HepG2 (cell line): Measurements from ENCODE around the gene CMA1. TPM values are rescaled to one million over a fixed set of nuclear protein-coding genes. Genes with fewer than 3 reads are reported as not detected.
A peak's percentile ranks its signal among the peaks of the same experiment; 100 is the strongest.

Source experiments
- FOSL1 ChIP-seq: sonication (generic); formaldehyde crosslinking; IDR thresholded peaks from 2 replicates; pipeline ENCODE4 v1.9.0; 2021; ENCODE audit warnings: missing genetic modification reagents, borderline replicate concordance
- HES4 ChIP-seq: sonication (generic); formaldehyde crosslinking; IDR thresholded peaks from 2 replicates; pipeline ENCODE4 v1.9.0; 2021; ENCODE audit warnings: mild to moderate bottlenecking, missing genetic modification reagents, borderline replicate concordance
- KAT7 ChIP-seq: IDR thresholded peaks from 2 replicates; pipeline ENCODE4 v1.6.1; 2018; ENCODE audit warnings: borderline replicate concordance, missing compliant biosample characterization
- PRMT3 ChIP-seq: sonication (generic); formaldehyde crosslinking; IDR thresholded peaks from 2 replicates; pipeline ENCODE4 v1.8.1; 2022; ENCODE audit warnings: low read depth, mild to moderate bottlenecking, moderate library complexity, missing genetic modification reagents, borderline replicate concordance
- SETDB1 ChIP-seq: sonication (generic); formaldehyde crosslinking; IDR thresholded peaks from 2 replicates; pipeline ENCODE4 v1.5.1; 2020; ENCODE audit warnings: missing genetic modification reagents, mild to moderate bottlenecking, borderline replicate concordance
- ZSCAN12 ChIP-seq: sonication (generic); formaldehyde crosslinking; IDR thresholded peaks from 2 replicates; pipeline ENCODE4 v1.9.0; 2021; ENCODE audit warnings: mild to moderate bottlenecking, missing genetic modification reagents
- polyA plus RNA-seq, 8 experiments: library from polyadenylated mRNA; depleted of rRNA in 3 of 8; stranded (reverse) in 7 of 8; unstranded in 1 of 8; fragments of >200 nt; fragmentation: Illumina TruSeq in 4 of 8; extraction: Trizol in 4 of 8; gene quantifications; 2 replicates each; pipeline versions ENCODE4 v1.2.1 to v1.2.3, GENCODE V29; 2011 to 2016; ENCODE audit warnings: low read depth in 4 of 8, missing spikeins in 1 of 8, mixed read lengths in 1 of 8; ENCODE audit not compliant: insufficient read depth in 1 of 8
- total RNA-seq, 5 experiments: library from RNA; depleted of rRNA; stranded (reverse); fragments of >200 nt; fragmentation: Illumina TruSeq; extraction: Trizol; gene quantifications; 2 replicates each; pipeline ENCODE4 v1.2.3, GENCODE V29; 2016; ENCODE audit warnings: low read depth in 1 of 5
- TF ChIP-seq, protein P1 (sequence below): sonication (generic); formaldehyde crosslinking; IDR thresholded peaks from 2 replicates; pipeline ENCODE4 v1.4.0; 2020; ENCODE audit warnings: missing genetic modification reagents, borderline replicate concordance
- TF ChIP-seq, protein P2 (sequence below), 2 experiments: IDR thresholded peaks; 2 replicates each; pipeline ENCODE4 v1.6.1; 2011 to 2012; ENCODE audit warnings: low read length in 2 of 2, borderline replicate concordance in 1 of 2, low read depth in 1 of 2, mild to moderate bottlenecking in 1 of 2, moderate library complexity in 1 of 2
- TF ChIP-seq, protein P3 (sequence below): sonication (generic); formaldehyde crosslinking; IDR thresholded peaks from 2 replicates; pipeline ENCODE4 v1.5.0; 2020; ENCODE audit warnings: missing genetic modification reagents
- TF ChIP-seq, protein P4 (sequence below): sonication (generic); formaldehyde crosslinking; IDR thresholded peaks from 2 replicates; pipeline ENCODE4 v1.4.0; 2020; ENCODE audit warnings: missing genetic modification reagents
- TF ChIP-seq, protein P5 (sequence below): sonication (generic); formaldehyde crosslinking; conservative IDR thresholded peaks from 2 replicates; pipeline ENCODE4 v1.4.0; 2020; ENCODE audit warnings: missing genetic modification reagents
- TF ChIP-seq, protein P6 (sequence below): sonication (generic); formaldehyde crosslinking; IDR thresholded peaks from 2 replicates; pipeline ENCODE4 v1.9.0; 2021; ENCODE audit warnings: missing genetic modification reagents, borderline replicate concordance

Gene CMA1
- total and polyA plus RNA-seq, 2 of the 13 experiments (the other 11 are each of a cell fraction or from before 2014, with no cell fraction given) = not detected

DNA sequence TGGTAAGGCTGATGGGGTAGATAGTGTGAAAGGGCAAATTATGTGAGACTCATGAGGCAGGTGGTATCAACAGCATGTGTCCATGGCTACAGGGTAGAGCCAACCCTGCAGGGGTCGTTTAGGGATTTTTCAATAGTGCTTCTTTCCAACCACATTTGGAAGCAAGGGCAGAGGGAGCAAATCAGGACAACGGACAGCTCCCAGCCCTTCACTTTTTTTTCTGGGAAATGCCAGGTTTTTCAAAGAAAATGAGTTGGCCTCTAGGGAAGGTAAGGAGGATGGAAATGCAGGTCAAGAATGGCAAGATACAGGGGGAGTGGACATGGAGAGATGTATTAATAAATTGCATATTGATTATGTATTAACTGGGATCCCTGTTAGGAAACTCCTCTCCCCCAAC lies 4.9 kb upstream of the CMA1 start (continued):
- TF ChIP-seq, protein P1, sequence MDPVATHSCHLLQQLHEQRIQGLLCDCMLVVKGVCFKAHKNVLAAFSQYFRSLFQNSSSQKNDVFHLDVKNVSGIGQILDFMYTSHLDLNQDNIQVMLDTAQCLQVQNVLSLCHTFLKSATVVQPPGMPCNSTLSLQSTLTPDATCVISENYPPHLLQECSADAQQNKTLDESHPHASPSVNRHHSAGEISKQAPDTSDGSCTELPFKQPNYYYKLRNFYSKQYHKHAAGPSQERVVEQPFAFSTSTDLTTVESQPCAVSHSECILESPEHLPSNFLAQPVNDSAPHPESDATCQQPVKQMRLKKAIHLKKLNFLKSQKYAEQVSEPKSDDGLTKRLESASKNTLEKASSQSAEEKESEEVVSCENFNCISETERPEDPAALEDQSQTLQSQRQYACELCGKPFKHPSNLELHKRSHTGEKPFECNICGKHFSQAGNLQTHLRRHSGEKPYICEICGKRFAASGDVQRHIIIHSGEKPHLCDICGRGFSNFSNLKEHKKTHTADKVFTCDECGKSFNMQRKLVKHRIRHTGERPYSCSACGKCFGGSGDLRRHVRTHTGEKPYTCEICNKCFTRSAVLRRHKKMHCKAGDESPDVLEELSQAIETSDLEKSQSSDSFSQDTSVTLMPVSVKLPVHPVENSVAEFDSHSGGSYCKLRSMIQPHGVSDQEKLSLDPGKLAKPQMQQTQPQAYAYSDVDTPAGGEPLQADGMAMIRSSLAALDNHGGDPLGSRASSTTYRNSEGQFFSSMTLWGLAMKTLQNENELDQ (CRISPR knock-in tag) = no peak
- TF ChIP-seq, protein P2, sequence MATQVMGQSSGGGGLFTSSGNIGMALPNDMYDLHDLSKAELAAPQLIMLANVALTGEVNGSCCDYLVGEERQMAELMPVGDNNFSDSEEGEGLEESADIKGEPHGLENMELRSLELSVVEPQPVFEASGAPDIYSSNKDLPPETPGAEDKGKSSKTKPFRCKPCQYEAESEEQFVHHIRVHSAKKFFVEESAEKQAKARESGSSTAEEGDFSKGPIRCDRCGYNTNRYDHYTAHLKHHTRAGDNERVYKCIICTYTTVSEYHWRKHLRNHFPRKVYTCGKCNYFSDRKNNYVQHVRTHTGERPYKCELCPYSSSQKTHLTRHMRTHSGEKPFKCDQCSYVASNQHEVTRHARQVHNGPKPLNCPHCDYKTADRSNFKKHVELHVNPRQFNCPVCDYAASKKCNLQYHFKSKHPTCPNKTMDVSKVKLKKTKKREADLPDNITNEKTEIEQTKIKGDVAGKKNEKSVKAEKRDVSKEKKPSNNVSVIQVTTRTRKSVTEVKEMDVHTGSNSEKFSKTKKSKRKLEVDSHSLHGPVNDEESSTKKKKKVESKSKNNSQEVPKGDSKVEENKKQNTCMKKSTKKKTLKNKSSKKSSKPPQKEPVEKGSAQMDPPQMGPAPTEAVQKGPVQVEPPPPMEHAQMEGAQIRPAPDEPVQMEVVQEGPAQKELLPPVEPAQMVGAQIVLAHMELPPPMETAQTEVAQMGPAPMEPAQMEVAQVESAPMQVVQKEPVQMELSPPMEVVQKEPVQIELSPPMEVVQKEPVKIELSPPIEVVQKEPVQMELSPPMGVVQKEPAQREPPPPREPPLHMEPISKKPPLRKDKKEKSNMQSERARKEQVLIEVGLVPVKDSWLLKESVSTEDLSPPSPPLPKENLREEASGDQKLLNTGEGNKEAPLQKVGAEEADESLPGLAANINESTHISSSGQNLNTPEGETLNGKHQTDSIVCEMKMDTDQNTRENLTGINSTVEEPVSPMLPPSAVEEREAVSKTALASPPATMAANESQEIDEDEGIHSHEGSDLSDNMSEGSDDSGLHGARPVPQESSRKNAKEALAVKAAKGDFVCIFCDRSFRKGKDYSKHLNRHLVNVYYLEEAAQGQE (IDR thresholded peaks at IDR 0.05; ENCODE audit: borderline replicate concordance in 1 of 2, low read depth in 1 of 2, low read length in 2 of 2) = peak; percentile 75 to 98
- TF ChIP-seq, protein P3, sequence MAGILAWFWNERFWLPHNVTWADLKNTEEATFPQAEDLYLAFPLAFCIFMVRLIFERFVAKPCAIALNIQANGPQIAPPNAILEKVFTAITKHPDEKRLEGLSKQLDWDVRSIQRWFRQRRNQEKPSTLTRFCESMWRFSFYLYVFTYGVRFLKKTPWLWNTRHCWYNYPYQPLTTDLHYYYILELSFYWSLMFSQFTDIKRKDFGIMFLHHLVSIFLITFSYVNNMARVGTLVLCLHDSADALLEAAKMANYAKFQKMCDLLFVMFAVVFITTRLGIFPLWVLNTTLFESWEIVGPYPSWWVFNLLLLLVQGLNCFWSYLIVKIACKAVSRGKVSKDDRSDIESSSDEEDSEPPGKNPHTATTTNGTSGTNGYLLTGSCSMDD (CRISPR knock-in tag) = no peak
- no peak for TF ChIP-seq SETDB1 (CRISPR knock-in tag)
- peak; percentile 58; the same call in 1 of the 2 replicates for TF ChIP-seq PRMT3 (CRISPR knock-in tag)
- TF ChIP-seq HES4 (CRISPR knock-in tag) = no peak
- TF ChIP-seq, protein P4, sequence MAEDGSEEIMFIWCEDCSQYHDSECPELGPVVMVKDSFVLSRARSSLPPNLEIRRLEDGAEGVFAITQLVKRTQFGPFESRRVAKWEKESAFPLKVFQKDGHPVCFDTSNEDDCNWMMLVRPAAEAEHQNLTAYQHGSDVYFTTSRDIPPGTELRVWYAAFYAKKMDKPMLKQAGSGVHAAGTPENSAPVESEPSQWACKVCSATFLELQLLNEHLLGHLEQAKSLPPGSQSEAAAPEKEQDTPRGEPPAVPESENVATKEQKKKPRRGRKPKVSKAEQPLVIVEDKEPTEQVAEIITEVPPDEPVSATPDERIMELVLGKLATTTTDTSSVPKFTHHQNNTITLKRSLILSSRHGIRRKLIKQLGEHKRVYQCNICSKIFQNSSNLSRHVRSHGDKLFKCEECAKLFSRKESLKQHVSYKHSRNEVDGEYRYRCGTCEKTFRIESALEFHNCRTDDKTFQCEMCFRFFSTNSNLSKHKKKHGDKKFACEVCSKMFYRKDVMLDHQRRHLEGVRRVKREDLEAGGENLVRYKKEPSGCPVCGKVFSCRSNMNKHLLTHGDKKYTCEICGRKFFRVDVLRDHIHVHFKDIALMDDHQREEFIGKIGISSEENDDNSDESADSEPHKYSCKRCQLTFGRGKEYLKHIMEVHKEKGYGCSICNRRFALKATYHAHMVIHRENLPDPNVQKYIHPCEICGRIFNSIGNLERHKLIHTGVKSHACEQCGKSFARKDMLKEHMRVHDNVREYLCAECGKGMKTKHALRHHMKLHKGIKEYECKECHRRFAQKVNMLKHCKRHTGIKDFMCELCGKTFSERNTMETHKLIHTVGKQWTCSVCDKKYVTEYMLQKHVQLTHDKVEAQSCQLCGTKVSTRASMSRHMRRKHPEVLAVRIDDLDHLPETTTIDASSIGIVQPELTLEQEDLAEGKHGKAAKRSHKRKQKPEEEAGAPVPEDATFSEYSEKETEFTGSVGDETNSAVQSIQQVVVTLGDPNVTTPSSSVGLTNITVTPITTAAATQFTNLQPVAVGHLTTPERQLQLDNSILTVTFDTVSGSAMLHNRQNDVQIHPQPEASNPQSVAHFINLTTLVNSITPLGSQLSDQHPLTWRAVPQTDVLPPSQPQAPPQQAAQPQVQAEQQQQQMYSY = 0 out of 2 replicates have a peak, but pooled peaks have one; percentile 36
- no peak for TF ChIP-seq KAT7 (CRISPR knock-in tag)
- TF ChIP-seq, protein P5, sequence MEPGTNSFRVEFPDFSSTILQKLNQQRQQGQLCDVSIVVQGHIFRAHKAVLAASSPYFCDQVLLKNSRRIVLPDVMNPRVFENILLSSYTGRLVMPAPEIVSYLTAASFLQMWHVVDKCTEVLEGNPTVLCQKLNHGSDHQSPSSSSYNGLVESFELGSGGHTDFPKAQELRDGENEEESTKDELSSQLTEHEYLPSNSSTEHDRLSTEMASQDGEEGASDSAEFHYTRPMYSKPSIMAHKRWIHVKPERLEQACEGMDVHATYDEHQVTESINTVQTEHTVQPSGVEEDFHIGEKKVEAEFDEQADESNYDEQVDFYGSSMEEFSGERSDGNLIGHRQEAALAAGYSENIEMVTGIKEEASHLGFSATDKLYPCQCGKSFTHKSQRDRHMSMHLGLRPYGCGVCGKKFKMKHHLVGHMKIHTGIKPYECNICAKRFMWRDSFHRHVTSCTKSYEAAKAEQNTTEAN (CRISPR knock-in tag) = 0 out of 2 replicates have a peak, but pooled peaks have one; percentile 38
- TF ChIP-seq FOSL1 (CRISPR knock-in tag) = peak; percentile 44; the same call in 1 of the 2 replicates
- TF ChIP-seq ZSCAN12 (CRISPR knock-in tag) = 0 out of 2 replicates have a peak, but pooled peaks have one; percentile 50
- TF ChIP-seq, protein P6, sequence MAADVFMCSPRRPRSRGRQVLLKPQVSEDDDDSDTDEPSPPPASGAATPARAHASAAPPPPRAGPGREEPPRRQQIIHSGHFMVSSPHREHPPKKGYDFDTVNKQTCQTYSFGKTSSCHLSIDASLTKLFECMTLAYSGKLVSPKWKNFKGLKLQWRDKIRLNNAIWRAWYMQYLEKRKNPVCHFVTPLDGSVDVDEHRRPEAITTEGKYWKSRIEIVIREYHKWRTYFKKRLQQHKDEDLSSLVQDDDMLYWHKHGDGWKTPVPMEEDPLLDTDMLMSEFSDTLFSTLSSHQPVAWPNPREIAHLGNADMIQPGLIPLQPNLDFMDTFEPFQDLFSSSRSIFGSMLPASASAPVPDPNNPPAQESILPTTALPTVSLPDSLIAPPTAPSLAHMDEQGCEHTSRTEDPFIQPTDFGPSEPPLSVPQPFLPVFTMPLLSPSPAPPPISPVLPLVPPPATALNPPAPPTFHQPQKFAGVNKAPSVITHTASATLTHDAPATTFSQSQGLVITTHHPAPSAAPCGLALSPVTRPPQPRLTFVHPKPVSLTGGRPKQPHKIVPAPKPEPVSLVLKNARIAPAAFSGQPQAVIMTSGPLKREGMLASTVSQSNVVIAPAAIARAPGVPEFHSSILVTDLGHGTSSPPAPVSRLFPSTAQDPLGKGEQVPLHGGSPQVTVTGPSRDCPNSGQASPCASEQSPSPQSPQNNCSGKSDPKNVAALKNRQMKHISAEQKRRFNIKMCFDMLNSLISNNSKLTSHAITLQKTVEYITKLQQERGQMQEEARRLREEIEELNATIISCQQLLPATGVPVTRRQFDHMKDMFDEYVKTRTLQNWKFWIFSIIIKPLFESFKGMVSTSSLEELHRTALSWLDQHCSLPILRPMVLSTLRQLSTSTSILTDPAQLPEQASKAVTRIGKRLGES (CRISPR knock-in tag) = peak; percentile 55; the same call in 1 of the 2 replicates
